Cardiac atrium fibroblast (primary cell): ENCODE results near the gene DDT. TPM values are rescaled to one million over a fixed set of nuclear protein-coding genes. Genes with fewer than 3 reads are reported as not detected.

Source experiments
- total RNA-seq: library from RNA; depleted of rRNA; stranded (reverse); fragments of >200 nt; gene quantifications from 2 replicates; pipeline ENCODE4 v1.2.3, GENCODE V29; 2015

The DDT gene
- 129 and 180 TPM in 2 replicates for total RNA-seq

DNA sequence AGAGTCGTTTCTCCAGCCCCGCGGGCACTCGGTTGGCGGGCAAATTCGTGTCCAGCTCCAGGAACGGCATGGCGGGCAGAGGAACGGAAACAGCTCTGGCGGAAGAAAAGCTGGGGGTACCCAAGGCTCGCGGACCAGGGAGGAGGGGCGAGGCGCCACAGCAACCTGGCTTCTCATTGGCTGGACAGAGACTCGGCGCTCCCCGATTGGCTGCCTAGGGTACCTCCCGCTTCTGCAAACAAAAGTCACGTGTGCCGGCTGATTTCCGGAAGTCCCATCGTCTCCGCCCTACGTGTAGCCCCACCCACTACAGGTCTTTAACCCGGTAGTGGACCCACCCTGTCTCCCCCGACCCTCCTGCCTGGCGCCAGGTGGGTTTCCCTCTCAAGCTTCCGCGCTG lies at the start of gene DDT:
Gene DDT (minus strand): TSS at position 97 of the 400 bp plus-strand sequence. CDS start 27 bp downstream, at position 70.

DNA sequence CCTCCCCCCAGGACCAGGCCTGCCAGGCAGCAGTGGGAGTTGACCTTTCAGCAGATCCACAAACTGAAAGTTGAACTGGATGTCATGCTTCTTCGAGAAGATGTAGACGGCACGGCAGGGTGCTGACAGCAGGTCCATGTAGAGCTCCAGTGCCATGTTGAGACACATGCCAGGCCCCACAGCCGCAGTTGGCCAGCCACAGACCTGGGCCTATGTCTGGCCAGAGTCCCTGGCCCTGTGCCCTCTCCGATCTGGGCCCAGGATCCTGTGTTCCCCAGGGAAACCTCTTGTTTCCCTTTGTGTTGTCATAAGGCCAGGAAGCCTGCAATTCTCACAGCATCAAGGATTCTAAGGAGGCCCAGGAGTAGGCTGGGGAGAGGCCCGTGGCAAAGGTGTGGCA lies 31.0 kb upstream of the DDT start, which contains the start of gene GSTT4:
Gene GSTT4 (minus strand): TSS at position 253 of the 400 bp plus-strand sequence. CDS start 97 bp downstream, at position 156.

DNA sequence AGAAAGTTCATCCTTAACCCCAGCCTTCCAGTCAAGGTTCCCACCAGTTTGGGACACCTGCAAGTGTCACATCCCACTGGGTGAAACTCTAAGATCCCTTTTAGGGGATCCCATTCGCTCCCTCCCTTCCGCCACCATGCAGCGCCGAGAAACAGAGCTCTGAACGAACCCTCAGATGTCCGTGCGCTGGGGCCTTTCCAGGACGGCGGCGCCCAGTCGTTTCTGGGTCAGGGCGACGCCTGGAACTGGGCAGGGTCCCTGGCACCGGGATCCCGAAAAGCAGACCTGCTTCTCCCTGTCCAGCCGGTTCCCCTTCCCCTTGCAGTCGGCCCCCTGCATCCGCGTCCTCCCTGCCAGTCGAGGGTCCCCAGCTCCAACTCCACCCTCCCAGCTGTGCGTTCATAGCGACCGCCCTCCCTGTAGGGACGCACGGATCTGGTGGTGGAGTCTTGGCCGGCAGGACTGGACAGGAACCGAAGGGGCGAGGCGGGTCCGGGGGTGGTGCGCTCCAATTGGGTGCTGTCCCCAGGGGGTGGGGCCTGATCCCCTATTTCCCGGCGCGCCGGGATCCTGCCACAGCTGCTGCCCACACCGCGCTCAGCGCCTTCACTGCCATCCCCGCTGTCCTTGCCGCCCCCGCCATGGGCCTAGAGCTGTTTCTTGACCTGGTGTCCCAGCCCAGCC lies 5.5 kb upstream of the DDT start, which contains the start of gene GSTT2:
Gene GSTT2 (plus strand): TSS at position 578 of the 684 bp plus-strand sequence.

DNA sequence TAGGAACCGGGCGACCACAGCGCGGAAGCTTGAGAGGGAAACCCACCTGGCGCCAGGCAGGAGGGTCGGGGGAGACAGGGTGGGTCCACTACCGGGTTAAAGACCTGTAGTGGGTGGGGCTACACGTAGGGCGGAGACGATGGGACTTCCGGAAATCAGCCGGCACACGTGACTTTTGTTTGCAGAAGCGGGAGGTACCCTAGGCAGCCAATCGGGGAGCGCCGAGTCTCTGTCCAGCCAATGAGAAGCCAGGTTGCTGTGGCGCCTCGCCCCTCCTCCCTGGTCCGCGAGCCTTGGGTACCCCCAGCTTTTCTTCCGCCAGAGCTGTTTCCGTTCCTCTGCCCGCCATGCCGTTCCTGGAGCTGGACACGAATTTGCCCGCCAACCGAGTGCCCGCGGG lies 7.7 kb downstream of the DDT start, which contains the start of gene DDTL:
Gene DDTL (plus strand): TSS at position 321 of the 400 bp plus-strand sequence. CDS start 27 bp downstream, at position 348.

GRCh38 chr22:23961084-23961771 lies 13.0 kb downstream of the DDT start, which contains the start of gene GSTT2B:
TSS of gene GSTT2B (minus strand) at chr22:23961195. CDS start at chr22:23961131, 64 bp downstream.

Other genes with a start within 250 kb of the DDT start
- gene ZNF70, start 223.3 kb downstream of the DDT start, total RNA-seq: 4.9 and 5.0 TPM in 2 replicates
- not detected in 2 replicates for gene VPREB3, start 220.0 kb downstream of the DDT start, total RNA-seq
- not detected in 2 replicates for gene C22orf15, start 211.5 kb downstream of the DDT start, total RNA-seq
- gene CHCHD10, start 206.5 kb downstream of the DDT start, total RNA-seq: 0.36 and 1.1 TPM in 2 replicates
- gene MMP11, start 201.6 kb downstream of the DDT start, total RNA-seq: 2.0 and 6.8 TPM in 2 replicates
- gene SMARCB1, start 187.5 kb downstream of the DDT start, total RNA-seq: 72.4 and 83.8 TPM in 2 replicates
- under 0.01 and 0.16 TPM in 2 replicates for gene DERL3, start 135.4 kb downstream of the DDT start, total RNA-seq
- gene SLC2A11, start 116.6 kb downstream of the DDT start, total RNA-seq: 4.3 and 11.3 TPM in 2 replicates
- 833 and 861 TPM in 2 replicates for gene MIF, start 80.1 kb downstream of the DDT start, total RNA-seq
- 0.97 and 1.4 TPM in 2 replicates for gene GSTT2B, start 13.2 kb downstream of the DDT start, total RNA-seq
- gene DDTL, start 7.6 kb downstream of the DDT start, total RNA-seq: 0.16 TPM in 1 of 2 replicates, not detected in the other
- not detected in 2 replicates for gene GSTT2, start 5.7 kb upstream of the DDT start, total RNA-seq
- gene GSTT4, start 31.0 kb upstream of the DDT start, total RNA-seq: not detected in 2 replicates
- gene CABIN1, start 36.9 kb upstream of the DDT start, total RNA-seq: 20.9 and 28.5 TPM in 2 replicates
- 25.3 and 54.0 TPM in 2 replicates for gene SUSD2, start 207.0 kb upstream of the DDT start, total RNA-seq